Adrenal gland (tissue), 12 donors: Measurements from ENCODE around the gene TBC1D3B. TPM values are rescaled to one million over a fixed set of nuclear protein-coding genes. Genes with fewer than 3 reads are reported as not detected.

Source experiments
- DNase-seq, 7 donors: peaks; one replicate each; pipeline ENCODE4 v3.0.0-alpha.2; 2019 to 2020
- H3K27ac ChIP-seq, 5 donors: fragments of 200-600 bp; sonication (generic) in 4 of 5; 1 replicate in 3 of 5; 2 replicates in 2 of 5; pipeline versions ENCODE4 v1.5.1 to v1.8.0; 2016 to 2020; ENCODE audit warnings: mild to moderate bottlenecking in 1 of 5
- H3K27me3 ChIP-seq: fragments of 200-600 bp; 2 replicates; pipeline ENCODE4 v1.8.0; 2021
- H3K36me3 ChIP-seq, 2 donors: fragments of 200-600 bp; replicated peaks in 1 of 2; 1 replicate in 1 of 2; 2 replicates in 1 of 2; pipeline versions ENCODE4 v1.5.1 to v1.8.0; 2018 to 2022
- H3K4me1 ChIP-seq, 2 donors: fragments of 200-600 bp; replicated peaks in 1 of 2; 1 replicate in 1 of 2; 2 replicates in 1 of 2; pipeline versions ENCODE4 v1.5.1 to v1.8.0; 2018 to 2021
- H3K4me3 ChIP-seq, 4 donors: fragments of 200-600 bp; sonication (generic) in 3 of 4; one replicate each; pipeline ENCODE4 v1.5.1; 2016 to 2018
- H3K9me3 ChIP-seq, 3 donors: fragments of 200-600 bp; sonication (generic) in 1 of 3; replicated peaks in 1 of 3; 1 replicate in 2 of 3; 2 replicates in 1 of 3; pipeline versions ENCODE4 v1.5.1 to v1.8.0; 2016 to 2021
- POLR2A ChIP-seq, 2 donors: fragments of 450-650 bp; IDR thresholded peaks; one replicate each; pipeline ENCODE4 v1.6.1; 2017; ENCODE audit warnings: antibody characterized with exemption in 2 of 2, mild to moderate bottlenecking in 2 of 2, moderate library complexity in 1 of 2
- WGBS, 4 donors: extraction: QIAGEN DNeasy Blood & Tissue Kit in 2 of 4; methylation state at CpG; one replicate each; pipeline versions ENCODE4 v1.1.5 to v1.1.7; 2013 to 2017; 5-methylcytosine and 5-hydroxymethylcytosine counted together
- intact Hi-C, 2 donors: fragments of 100-400 bp; cut with DNase I; formaldehyde crosslinking; loops; one replicate each; pipeline versions ENCODE4 v1.14.1 to v1.15.0; 2022 to 2023
- polyA plus RNA-seq, 3 donors: library from polyadenylated mRNA; stranded (reverse); fragments of 200-250 nt in 2 of 3; fragments of 350-450 nt in 1 of 3; fragmentation: Illumina TruSeq in 1 of 3; extraction: RNeasy Lipid Tissue Mini Kit (QIAGEN cat#74804) in 1 of 3; gene quantifications; one replicate each; pipeline ENCODE4 v1.2.3, GENCODE V29; 2013 to 2014
- total RNA-seq, 9 donors: library from RNA; depleted of rRNA in 4 of 9; stranded (reverse); fragments of >200 nt in 4 of 9; fragments of 120-200 nt in 1 of 9; fragmentation: NEBNext Ultra II Directional in 1 of 9; extraction: Animal tissue kit (Norgen Biotek cat#: 25700) in 1 of 9; gene quantifications; one replicate each; pipeline versions ENCODE4 v1.1.0 to v1.2.4, GENCODE V29; 2013 to 2023
- TF ChIP-seq, protein P1 (sequence below), 6 experiments: fragments of 450-650 bp in 4 of 6; fragments of 200-600 bp in 2 of 6; sonication (generic) in 1 of 6; IDR thresholded peaks; 1 replicate in 5 of 6; 2 replicates in 1 of 6; pipeline versions ENCODE4 v1.5.1 to v1.8.0; 2016 to 2021; ENCODE audit warnings: antibody characterized with exemption in 6 of 6, mild to moderate bottlenecking in 2 of 6, moderate library complexity in 1 of 6
- donor health status: healthy with polysubstance abuse.
- donor health status: Bipolar disorder and iron deficiency.
- donor health status: DM: yes; HTN: yes; CAD: no.
- donor health status: DM: no; HTN: no; CAD: no.
- donor health status: DM: no; HTN: no; CAD: no.
- donor health status: DM: yes; HTN: yes; CAD: no.

Gene TBC1D3B
- total and polyA plus RNA-seq, 12 donors, result 0.39 to 12.9 (median 6.9) TPM; not detected in 3

DNA sequence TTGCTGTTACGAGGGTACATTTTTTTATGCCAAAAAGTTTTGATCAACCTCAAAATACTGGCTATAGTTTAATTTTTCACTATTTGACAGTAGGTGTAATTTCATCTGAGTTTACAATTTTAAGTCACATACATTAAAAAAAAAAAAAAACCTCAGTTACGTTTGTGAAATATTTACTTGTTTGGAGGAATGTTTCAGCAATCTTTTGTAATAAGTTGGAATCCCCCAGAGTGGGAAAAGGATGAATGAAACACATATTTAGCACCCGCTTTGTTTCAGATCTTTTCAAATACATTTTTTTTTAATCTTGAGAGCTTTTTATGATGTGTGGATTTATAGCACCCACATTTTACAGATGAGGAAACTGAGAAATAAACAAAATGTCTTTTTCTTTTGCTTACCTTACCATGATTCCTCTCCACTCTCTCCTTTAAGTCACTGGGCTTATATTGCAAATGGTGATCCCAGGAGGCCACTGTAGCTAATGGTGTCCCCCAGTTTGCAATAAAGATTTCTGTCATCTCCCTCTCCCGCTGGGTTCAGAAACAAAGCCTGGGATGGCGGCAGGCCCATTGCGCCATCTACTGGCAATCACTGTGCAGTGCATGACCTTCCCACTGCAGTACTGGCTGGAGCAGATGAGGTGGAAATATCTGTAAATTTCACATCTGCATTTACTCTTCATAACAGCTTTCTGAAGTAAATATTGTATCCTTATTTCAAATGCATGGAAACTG is 27.7 kb downstream of the TBC1D3B start:
- H3K9me3 ChIP-seq, result no peaks in the 10 kb centered on the region
- H3K27me3 ChIP-seq, result peaks cover 6% of the 10 kb centered on the region
- H3K36me3 ChIP-seq, result no peaks in the 10 kb centered on the region
- no peak overlapping the region for H3K27ac ChIP-seq
- H3K4me1 ChIP-seq, result peaks cover 0 to 3% of the 10 kb centered on the region in 2 donors
- TF ChIP-seq, protein P1, sequence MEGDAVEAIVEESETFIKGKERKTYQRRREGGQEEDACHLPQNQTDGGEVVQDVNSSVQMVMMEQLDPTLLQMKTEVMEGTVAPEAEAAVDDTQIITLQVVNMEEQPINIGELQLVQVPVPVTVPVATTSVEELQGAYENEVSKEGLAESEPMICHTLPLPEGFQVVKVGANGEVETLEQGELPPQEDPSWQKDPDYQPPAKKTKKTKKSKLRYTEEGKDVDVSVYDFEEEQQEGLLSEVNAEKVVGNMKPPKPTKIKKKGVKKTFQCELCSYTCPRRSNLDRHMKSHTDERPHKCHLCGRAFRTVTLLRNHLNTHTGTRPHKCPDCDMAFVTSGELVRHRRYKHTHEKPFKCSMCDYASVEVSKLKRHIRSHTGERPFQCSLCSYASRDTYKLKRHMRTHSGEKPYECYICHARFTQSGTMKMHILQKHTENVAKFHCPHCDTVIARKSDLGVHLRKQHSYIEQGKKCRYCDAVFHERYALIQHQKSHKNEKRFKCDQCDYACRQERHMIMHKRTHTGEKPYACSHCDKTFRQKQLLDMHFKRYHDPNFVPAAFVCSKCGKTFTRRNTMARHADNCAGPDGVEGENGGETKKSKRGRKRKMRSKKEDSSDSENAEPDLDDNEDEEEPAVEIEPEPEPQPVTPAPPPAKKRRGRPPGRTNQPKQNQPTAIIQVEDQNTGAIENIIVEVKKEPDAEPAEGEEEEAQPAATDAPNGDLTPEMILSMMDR (IDR thresholded peaks at IDR 0.05), result peak; percentile 86 to 100 (median 97)
- no peak for TF ChIP-seq POLR2A (IDR thresholded peaks at IDR 0.05)
- peak; percentile 41 to 89 (median 58) for DNase-seq
- WGBS, 4 donors, result 35 to 39% (median 37%) methylated on average over 6 of the region's 6 CpGs
- H3K4me3 ChIP-seq, result no peak overlapping the region
- intact Hi-C loops, result loop anchor here (10.0 kb wide), 2 partner anchors 174 to 294 kb away; no protein-coding TSS in a partner anchor

DNA sequence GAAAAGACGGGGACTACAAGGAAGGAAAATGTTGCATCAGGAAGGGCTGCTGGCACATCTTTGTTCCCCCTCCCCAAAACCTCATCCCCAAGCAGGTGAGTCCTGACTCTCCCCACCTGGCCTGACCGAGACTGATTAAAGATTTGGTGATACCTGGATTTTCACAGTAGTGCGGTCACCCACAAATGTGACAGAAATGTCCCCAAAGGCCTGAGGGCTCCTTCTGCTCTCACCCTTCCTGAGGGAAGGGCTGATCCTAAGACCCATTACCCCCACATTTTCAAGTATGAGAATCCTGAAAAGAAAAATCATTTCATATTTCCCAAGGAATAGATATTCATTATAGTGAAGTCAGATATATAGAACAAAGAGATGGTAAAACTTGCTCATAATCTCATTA is 28.8 kb downstream of the TBC1D3B start:
- TF ChIP-seq, protein P1 (IDR thresholded peaks at IDR 0.05), result no peak
- TF ChIP-seq POLR2A (IDR thresholded peaks at IDR 0.05), result no peak
- Histone ChIP-seq H3K36me3 (no peaks in the 10 kb centered on the region), H3K4me3 (no peak overlapping the region), H3K27ac (no peak overlapping the region), H3K27me3 (no peaks in the 10 kb centered on the region), H3K9me3 (no peaks in the 10 kb centered on the region), H3K4me1 (peaks cover 0 to 3% of the 10 kb centered on the region in 2 donors)
- intact Hi-C loops, result loop anchor here (10.0 kb wide), 2 partner anchors 173 to 293 kb away; no protein-coding TSS in a partner anchor
- 66 to 90% (median 87%) methylated on average over 3 of the region's 3 CpGs for WGBS, 4 donors
- DNase-seq, result no peak

DNA sequence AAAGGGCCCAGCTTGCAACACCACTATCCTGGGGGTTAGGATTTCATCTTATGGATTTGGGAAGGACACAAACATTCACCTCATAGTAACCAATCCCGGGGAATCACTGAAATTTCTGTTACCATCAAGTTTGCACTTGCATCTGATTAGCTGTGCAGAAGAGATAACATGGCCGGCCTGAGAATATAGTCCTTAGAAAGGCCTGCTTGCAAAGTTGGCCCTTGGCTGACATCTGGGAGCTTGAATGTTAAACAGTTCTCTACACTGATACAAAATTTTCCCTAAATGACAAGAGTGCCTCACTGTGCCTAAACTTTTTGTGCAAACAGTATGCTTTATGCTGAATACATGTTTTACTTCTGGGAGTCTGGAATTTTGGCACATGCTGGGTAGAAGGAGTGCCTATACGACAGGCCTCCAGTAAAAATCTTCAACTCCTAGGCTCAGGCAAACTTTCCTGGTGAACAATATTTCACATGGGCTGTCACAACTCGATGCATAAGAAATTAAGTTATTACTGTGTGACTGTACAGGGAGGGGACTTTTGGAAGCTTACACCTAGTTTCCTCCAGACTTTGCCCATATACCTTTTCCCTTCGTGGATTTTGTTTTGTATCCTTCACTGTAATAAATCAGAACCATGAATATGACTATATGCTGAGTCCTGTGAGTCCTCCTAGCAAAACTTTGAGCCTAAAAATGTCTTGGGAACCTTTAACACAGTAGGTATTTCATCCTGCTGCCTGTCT is 31.3 kb downstream of the TBC1D3B start:
- no peaks in the 10 kb centered on the region for H3K9me3 ChIP-seq
- H3K4me1 ChIP-seq, result peaks cover 0 to 3% of the 10 kb centered on the region in 2 donors
- TF ChIP-seq POLR2A (IDR thresholded peaks at IDR 0.05), result no peak
- TF ChIP-seq, protein P1 (IDR thresholded peaks at IDR 0.05), result no peak
- H3K27me3 ChIP-seq, result no peaks in the 10 kb centered on the region
- no peak overlapping the region for H3K27ac ChIP-seq
- H3K4me3 ChIP-seq, result no peak overlapping the region
- no peak for DNase-seq
- 66 to 87% (median 84%) methylated on average over 5 of the region's 5 CpGs for WGBS, 4 donors
- H3K36me3 ChIP-seq, result no peaks in the 10 kb centered on the region
- intact Hi-C loops, result loop anchor here (5.0 to 10.0 kb wide), 3 partner anchors 163 to 290 kb away; partner anchors contain the start of gene CCL16 (in 1 of the 2)

DNA sequence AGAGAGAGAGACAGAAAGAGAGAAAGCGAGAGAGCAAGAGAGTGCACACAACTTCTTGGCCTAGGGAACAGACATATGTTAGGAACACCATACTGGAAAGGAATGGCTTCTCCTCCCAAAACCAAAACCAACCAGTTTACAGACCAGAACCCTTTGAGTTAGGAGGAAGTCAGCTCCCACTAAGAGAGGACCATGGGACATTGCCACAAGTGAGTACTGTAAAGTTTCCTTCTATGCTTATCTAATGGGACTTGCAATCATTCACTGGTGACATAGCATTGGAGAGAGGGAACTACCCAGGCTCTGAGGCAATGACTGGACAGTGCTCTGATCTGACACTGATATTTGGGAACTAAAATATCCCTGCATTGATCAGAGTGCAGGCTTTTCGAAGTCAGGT is 32.4 kb downstream of the TBC1D3B start:
- Histone ChIP-seq H3K9me3 (no peaks in the 10 kb centered on the region), H3K36me3 (no peaks in the 10 kb centered on the region), H3K27me3 (no peaks in the 10 kb centered on the region), H3K27ac (no peak overlapping the region), H3K4me1 (no peaks in the 10 kb centered on the region), H3K4me3 (no peak overlapping the region)
- TF ChIP-seq, protein P1 (IDR thresholded peaks at IDR 0.05), result no peak
- TF ChIP-seq POLR2A (IDR thresholded peaks at IDR 0.05), result no peak
- DNase-seq, result no peak
- intact Hi-C loops, result loop anchor here (5.0 to 10.0 kb wide), 3 partner anchors 162 to 289 kb away; partner anchors contain the start of gene CCL16 (in 1 of the 2)
- WGBS, 4 donors, result 92 to 98% (median 94%) methylated on average over 2 of the region's 2 CpGs
